Thyroid gland (tissue), 4 donors: Measurements from ENCODE around the gene ZFR. TPM values are rescaled to one million over a fixed set of nuclear protein-coding genes. Genes with fewer than 3 reads are reported as not detected.

Experiments used
- DNase-seq, 2 donors: peaks; one replicate each; pipeline ENCODE4 v3.0.0-alpha.2; 2019
- H3K27ac ChIP-seq, 3 donors: fragments of 200-600 bp; sonication (generic); 1 replicate in 2 of 3; 2 replicates in 1 of 3; pipeline ENCODE4 v1.5.1; 2016 to 2019; ENCODE audit warnings: mild to moderate bottlenecking in 1 of 3, moderate library complexity in 1 of 3
- H3K27me3 ChIP-seq: fragments of 200-600 bp; sonication (generic); one replicate; pipeline ENCODE4 v1.5.1; 2019
- H3K36me3 ChIP-seq, 2 donors: fragments of 200-600 bp; sonication (generic); one replicate each; pipeline ENCODE4 v1.5.1; 2016 to 2019
- H3K4me1 ChIP-seq, 2 donors: fragments of 200-600 bp; sonication (generic); one replicate each; pipeline ENCODE4 v1.5.1; 2017 to 2019
- H3K4me3 ChIP-seq, 3 donors: fragments of 200-600 bp; sonication (generic); replicated peaks in 1 of 3; 1 replicate in 2 of 3; 2 replicates in 1 of 3; pipeline ENCODE4 v1.5.1; 2016; ENCODE audit warnings: mild to moderate bottlenecking in 1 of 3
- H3K9me3 ChIP-seq: fragments of 200-600 bp; sonication (generic); one replicate; pipeline ENCODE4 v1.5.1; 2017
- CTCF ChIP-seq, 6 experiments: fragments of 200-600 bp in 3 of 6; fragments of 450-650 bp in 3 of 6; sonication (generic) in 3 of 6; IDR thresholded peaks; one replicate each; pipeline ENCODE4 v1.5.1; 2016 to 2019; ENCODE audit warnings: antibody characterized with exemption in 6 of 6, mild to moderate bottlenecking in 2 of 6, inconsistent platforms in 1 of 6, moderate library complexity in 1 of 6
- POLR2A ChIP-seq, 2 donors: fragments of 450-650 bp; IDR thresholded peaks; one replicate each; pipeline ENCODE4 v1.6.1; 2017; ENCODE audit warnings: antibody characterized with exemption in 2 of 2, mild to moderate bottlenecking in 2 of 2, moderate library complexity in 1 of 2
- WGBS, 2 donors: methylation state at CpG; one replicate each; pipeline ENCODE4 v1.1.5; 2017; 5-methylcytosine and 5-hydroxymethylcytosine counted together
- intact Hi-C: fragments of 100-400 bp; cut with DNase I; formaldehyde crosslinking; loops from one replicate; pipeline ENCODE4 v1.15.1; 2023
- total RNA-seq, 4 donors: library from RNA; depleted of rRNA; stranded (reverse); fragments of >200 nt; gene quantifications; one replicate each; pipeline ENCODE4 v1.2.3, GENCODE V29; 2016

ZFR gene
- total RNA-seq, 4 donors from 2014 or later = 85.1 to 109 (median 92.2) TPM

- WGBS, 2 donors = 77 to 87% methylated on average over 6 of the region's 6 CpGs
- peak in 1 of 2 donors; percentile 23 for DNase-seq
- intact Hi-C loops = no loop called here
- Histone ChIP-seq H3K27ac (no peak overlapping the region), H3K4me3 (no peak overlapping the region), H3K36me3 (no peaks in the 10 kb centered on the region), H3K4me1 (no peaks in the 10 kb centered on the region), H3K9me3 (no peaks in the 10 kb centered on the region), H3K27me3 (no peaks in the 10 kb centered on the region)
- TF ChIP-seq POLR2A (IDR thresholded peaks at IDR 0.05) (no peak), CTCF (IDR thresholded peaks at IDR 0.05) (no peak)
These were observed 17.0 kb upstream of the ZFR start for GRCh38 chr5:32461441-32462120.

GRCh38 chr5:32460702-32461101 lies 16.2 kb upstream of the ZFR start:
- no peaks in the 10 kb centered on the region for H3K9me3 ChIP-seq
- no peak for DNase-seq
- H3K27me3 ChIP-seq = no peaks in the 10 kb centered on the region
- H3K4me3 ChIP-seq = no peak overlapping the region
- no peak for TF ChIP-seq POLR2A (IDR thresholded peaks at IDR 0.05)
- TF ChIP-seq CTCF (IDR thresholded peaks at IDR 0.05) = no peak
- intact Hi-C loops = no loop called here
- no peak overlapping the region for H3K27ac ChIP-seq
- H3K4me1 ChIP-seq = no peaks in the 10 kb centered on the region
- H3K36me3 ChIP-seq = no peaks in the 10 kb centered on the region
- 92 to 96% methylated on average over 2 of the region's 2 CpGs for WGBS, 2 donors

GRCh38 chr5:32458880-32459495 lies 14.4 kb upstream of the ZFR start:
- Histone ChIP-seq H3K36me3 (no peaks in the 10 kb centered on the region), H3K27me3 (no peaks in the 10 kb centered on the region), H3K9me3 (no peaks in the 10 kb centered on the region), H3K4me3 (no peak overlapping the region), H3K4me1 (no peaks in the 10 kb centered on the region), H3K27ac (no peak overlapping the region)
- DNase-seq = no peak
- TF ChIP-seq CTCF (IDR thresholded peaks at IDR 0.05) = no peak
- TF ChIP-seq POLR2A (IDR thresholded peaks at IDR 0.05) = no peak
- intact Hi-C loops = no loop called here
- WGBS, 2 donors = 91 to 93% methylated on average over 5 of the region's 5 CpGs

GRCh38 chr5:32455311-32455710 lies 10.8 kb upstream of the ZFR start:
- no peak overlapping the region for H3K4me3 ChIP-seq
- intact Hi-C loops = no loop called here
- H3K4me1 ChIP-seq = no peaks in the 10 kb centered on the region
- H3K27ac ChIP-seq = no peak overlapping the region
- no peaks in the 10 kb centered on the region for H3K27me3 ChIP-seq
- DNase-seq = no peak
- no peak for TF ChIP-seq POLR2A (IDR thresholded peaks at IDR 0.05)
- TF ChIP-seq CTCF (IDR thresholded peaks at IDR 0.05) = no peak
- H3K9me3 ChIP-seq = no peaks in the 10 kb centered on the region
- WGBS, 2 donors = 95% methylated on average over 6 of the region's 6 CpGs
- no peaks in the 10 kb centered on the region for H3K36me3 ChIP-seq

GRCh38 chr5:32454821-32455220 lies 10.3 kb upstream of the ZFR start:
- no peak for DNase-seq
- no peak overlapping the region for H3K27ac ChIP-seq
- no peak overlapping the region for H3K4me3 ChIP-seq
- WGBS, 2 donors = 100% methylated on average over 1 to 5 of the region's 5 CpGs
- no peaks in the 10 kb centered on the region for H3K4me1 ChIP-seq
- H3K36me3 ChIP-seq = no peaks in the 10 kb centered on the region
- no peaks in the 10 kb centered on the region for H3K9me3 ChIP-seq
- H3K27me3 ChIP-seq = no peaks in the 10 kb centered on the region
- TF ChIP-seq POLR2A (IDR thresholded peaks at IDR 0.05) (no peak), CTCF (IDR thresholded peaks at IDR 0.05) (no peak)
- intact Hi-C loops = no loop called here
